HG03108 (cell line): ENCODE data around the gene MAPKBP1.

Source experiments
- ATAC-seq: cut with Tn5 transposase; IDR thresholded peaks from one replicate; pipeline ENCODE4 v1.9.1; 2021; ENCODE audit warnings: moderate library complexity; ENCODE audit not compliant: unreplicated experiment

The MAPKBP1 gene

DNA sequence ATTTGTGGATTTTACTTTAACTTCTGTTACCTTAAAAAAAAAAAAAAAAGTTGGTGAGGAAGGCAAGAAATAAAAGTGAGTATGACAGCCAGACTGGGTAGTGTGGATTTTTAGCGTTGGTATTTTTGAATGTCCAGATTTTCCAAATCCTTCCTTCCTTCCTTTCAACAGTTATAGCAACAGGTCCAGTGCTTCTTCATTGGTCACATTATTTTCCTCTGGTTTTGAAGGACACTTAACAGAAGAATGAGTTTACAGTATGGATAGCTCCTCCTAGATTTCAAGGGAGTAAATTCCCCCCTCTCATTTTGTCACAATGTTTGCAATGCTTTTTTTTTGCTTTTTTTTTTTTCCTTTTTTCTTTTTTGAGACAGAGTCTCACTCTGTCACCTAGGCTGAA, 6.4 kb downstream of the MAPKBP1 start:
- ATAC-seq = no peak

GRCh38 chr15:41782371-41783282, 8.3 kb downstream of the MAPKBP1 start:
- ATAC-seq = peak; percentile 69

DNA sequence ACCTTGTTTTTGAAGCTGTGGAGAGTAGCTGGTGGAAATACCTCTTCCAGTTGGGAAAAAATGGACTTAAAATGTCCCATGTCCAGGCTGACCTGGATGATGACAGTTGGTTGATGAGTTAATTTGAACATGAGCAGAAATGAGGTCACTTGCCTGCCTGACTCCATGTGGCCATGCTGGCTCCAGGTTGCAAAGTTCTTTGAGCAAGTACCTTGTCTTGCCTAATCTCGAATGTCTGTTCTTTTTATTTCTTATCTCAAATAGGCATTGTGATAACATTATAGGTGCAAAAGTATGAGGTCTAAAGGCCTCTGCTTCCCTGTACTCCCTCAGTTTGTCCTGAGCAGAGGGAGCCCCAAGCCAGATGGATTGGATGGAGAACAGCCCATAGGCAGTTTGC, 9.0 kb downstream of the MAPKBP1 start:
- no peak for ATAC-seq

GRCh38 chr15:41788262-41788661, 14.0 kb downstream of the MAPKBP1 start:
- no peak for ATAC-seq

DNA sequence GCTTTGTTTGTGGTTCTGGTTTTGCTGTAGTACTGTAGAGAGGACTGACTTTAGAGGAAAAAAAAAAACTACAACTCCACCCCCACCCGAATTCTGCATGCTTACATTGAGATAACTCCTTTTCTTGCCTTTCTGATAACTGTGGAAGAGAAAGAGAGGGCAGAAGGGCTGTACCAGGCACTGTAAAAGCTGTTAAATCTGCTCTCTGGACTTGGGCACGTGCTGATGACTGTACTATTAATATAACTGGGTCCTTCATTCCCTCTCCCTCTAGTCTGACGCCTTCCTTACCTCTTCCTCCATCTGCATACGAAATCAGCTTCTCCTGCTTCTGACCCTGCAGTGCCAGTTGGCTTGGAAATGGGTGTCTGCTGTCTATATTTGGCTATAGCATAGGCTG, 15.0 kb downstream of the MAPKBP1 start:
- no peak for ATAC-seq

DNA sequence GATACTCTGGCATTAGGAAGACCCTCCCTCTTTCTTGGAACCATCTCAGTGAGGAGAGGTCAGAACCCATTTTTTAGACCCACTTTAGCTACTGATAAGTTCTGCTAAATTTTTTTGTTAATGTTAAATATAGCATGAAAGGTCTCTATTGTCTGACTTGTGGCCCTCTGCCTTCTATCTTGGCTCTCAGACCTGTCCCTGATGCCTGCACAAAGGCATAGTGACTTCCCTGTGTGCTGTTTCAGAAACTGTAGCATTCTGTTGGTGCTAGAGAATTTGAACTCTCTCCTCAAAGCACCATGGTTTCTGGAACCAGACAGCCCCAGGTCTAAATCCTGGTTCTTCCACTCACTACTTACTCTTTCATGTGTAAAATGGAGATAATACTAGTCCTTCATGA, 15.4 kb downstream of the MAPKBP1 start:
- ATAC-seq = no peak

DNA sequence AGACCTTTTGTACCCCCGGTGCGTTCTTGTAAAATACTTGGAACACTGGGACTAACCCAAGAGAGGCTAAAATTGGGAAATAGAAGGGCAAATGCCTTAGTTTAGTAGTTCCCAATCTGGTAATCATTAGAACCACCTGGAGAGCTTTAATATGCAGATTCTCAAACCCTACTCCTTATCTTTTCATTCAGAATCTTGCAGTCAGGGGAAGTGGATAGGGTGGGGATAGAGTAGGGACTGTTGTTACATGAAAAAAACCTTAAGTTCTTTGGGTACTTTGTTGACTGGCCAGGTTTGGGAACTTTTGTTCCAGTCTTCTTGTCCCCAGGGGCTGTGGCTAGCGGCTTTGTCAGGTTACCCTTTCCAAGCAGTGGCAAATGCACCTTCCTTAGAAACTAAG, 15.9 kb downstream of the MAPKBP1 start:
- no peak for ATAC-seq

GRCh38 chr15:41790756-41791546, 16.7 kb downstream of the MAPKBP1 start:
- no peak for ATAC-seq

- ATAC-seq = no peak
Measured at GRCh38 chr15:41791547-41791937, 17.3 kb downstream of the MAPKBP1 start.

GRCh38 chr15:41792000-41792637, 17.8 kb downstream of the MAPKBP1 start:
- no peak for ATAC-seq

- ATAC-seq = no peak
Measured at GRCh38 chr15:41794081-41794480, 19.8 kb downstream of the MAPKBP1 start.

DNA sequence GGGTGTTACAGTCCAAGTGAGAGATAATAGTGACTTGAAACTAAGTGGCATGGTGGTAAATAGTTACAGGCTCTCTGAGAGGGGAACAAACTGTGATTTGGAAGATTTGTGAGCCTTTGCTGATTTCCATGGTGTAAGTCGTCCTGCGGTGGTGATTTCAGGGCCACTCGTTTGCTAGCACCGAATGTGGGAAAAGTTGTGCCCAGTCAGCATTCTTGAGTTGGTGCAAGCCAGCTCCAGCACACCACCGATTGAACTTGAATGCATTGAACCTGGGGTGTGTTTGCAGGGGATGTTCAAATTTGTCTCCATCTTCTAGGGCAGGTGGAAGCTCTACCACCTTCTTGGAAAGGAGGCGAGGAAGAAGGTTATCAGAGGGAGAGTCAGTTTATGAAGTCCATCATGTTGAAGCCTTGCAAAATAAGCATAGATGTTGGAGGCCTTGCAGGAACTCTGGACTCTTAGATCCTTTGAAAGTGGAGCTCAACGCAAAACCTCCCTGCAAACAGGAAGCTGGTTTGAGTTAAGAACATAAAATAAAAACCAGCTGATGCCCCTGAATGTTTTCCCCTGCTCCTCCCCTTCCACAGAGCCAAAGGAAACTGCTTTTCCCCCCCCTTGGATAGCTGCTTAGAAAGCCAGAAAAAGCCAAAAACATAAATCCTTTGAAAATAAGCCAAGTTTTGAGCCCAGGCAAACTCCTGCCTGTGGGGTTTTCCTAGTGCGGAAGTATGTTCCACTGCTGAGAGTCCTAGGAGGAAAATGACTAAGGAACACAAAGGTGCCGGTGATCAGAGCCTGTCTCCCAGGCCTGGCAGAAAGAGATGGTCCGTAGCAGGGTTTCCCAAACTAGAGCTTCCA, 21.9 kb downstream of the MAPKBP1 start:
- no peak for ATAC-seq

GRCh38 chr15:41797201-41797944, 23.1 kb downstream of the MAPKBP1 start:
- no peak for ATAC-seq

DNA sequence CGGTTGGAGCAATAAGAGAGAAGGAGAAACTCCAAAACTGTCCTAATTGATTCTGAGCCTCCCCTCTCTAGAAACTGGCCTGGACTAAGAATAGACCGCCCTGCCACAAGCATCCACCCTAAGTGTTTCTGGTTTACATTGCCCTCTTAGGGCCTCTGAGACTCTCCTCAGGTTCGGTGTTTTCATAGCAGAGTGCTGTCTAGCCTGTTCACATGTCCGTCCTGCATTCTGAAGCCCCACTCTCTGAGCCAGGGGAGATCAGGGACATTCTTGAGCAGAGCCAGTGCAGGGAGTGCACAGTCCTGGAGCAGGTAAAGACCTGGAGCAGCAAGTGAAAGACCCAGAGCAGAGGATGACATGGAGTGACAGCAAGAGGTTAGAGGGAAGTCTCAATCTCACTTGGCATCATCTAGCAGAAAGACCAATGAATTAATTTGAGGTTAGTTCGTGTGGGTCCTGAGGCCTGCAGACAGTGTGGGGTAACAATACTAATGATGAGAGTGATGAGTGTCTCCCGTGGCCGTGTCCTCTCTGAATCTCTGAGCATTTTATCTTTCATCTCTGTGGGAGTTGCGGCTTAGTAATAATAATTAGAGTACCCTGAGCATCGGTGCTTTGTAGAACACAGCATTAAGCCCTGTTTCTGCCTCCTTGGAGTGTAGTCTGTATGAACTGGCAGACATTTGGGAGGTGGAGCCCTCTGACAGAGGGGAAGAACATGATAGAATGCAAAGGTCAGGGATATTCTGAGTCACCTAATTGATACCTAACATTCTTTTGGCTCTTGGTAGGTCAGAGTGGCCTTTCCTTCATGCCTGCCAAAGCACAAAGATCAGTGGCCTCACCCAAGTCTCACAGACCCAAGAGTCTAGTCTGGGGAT, 24.6 kb downstream of the MAPKBP1 start:
- ATAC-seq = no peak

GRCh38 chr15:41799488-41799805, 25.2 kb downstream of the MAPKBP1 start:
- ATAC-seq = no peak

GRCh38 chr15:41801185-41801584, 26.9 kb downstream of the MAPKBP1 start:
- ATAC-seq = no peak

GRCh38 chr15:41801850-41802455, 27.7 kb downstream of the MAPKBP1 start:
- no peak for ATAC-seq

- no peak for ATAC-seq
Measured at GRCh38 chr15:41804361-41804760, 30.1 kb downstream of the MAPKBP1 start.
